IPS-20b (cell line): ENCODE data around the gene C19orf85.
"Not testable (repeated sequence)": the region's sequence is repeated elsewhere in the genome, so short reads cannot be mapped to it uniquely, and the experiment has no call there.

Experiments used
- H3K27ac ChIP-seq: one replicate; pipeline ENCODE4 v1.5.1; 2013; ENCODE audit warnings: low read length
- H3K27me3 ChIP-seq: 2 replicates; pipeline ENCODE4 v1.6.1; 2013; ENCODE audit warnings: mild to moderate bottlenecking, low read length, inconsistent platforms; ENCODE audit not compliant: insufficient read depth
- H3K36me3 ChIP-seq: 2 replicates; pipeline ENCODE4 v1.6.1; 2013; ENCODE audit warnings: low read depth, mild to moderate bottlenecking, inconsistent platforms, low read length, moderate library complexity; ENCODE audit not compliant: insufficient read depth
- H3K4me1 ChIP-seq: 2 replicates; pipeline ENCODE4 v1.6.1; 2013; ENCODE audit warnings: mild to moderate bottlenecking, control low read depth, inconsistent platforms, low read length, moderate library complexity; ENCODE audit not compliant: insufficient read depth
- H3K4me3 ChIP-seq: 2 replicates; pipeline ENCODE4 v1.5.1; 2013; ENCODE audit warnings: mild to moderate bottlenecking, low read length, inconsistent platforms
- H3K9ac ChIP-seq: 2 replicates; pipeline ENCODE4 v1.6.1; 2013; ENCODE audit warnings: low read depth, mild to moderate bottlenecking, inconsistent platforms, low read length, moderate library complexity
- H3K9me3 ChIP-seq: 2 replicates; pipeline ENCODE4 v1.6.1; 2013; ENCODE audit warnings: mild to moderate bottlenecking, low read depth, low read length, inconsistent platforms; ENCODE audit not compliant: insufficient read depth

The C19orf85 gene

GRCh38 chr19:55451965-55452748 lies 12.4 kb downstream of the C19orf85 start:
- Histone ChIP-seq H3K4me1 (peaks cover 2% of the 10 kb centered on the region; the same call in 1 of the 2 replicates), H3K9ac (no peak overlapping the region), H3K27me3 (peaks cover 55% of the 10 kb centered on the region), H3K4me3 (peak overlapping the region; percentile 60), H3K36me3 (peaks cover 9% of the 10 kb centered on the region; the same call in 1 of the 2 replicates), H3K27ac (no peak overlapping the region), H3K9me3 (no peaks in the 10 kb centered on the region)

- Histone ChIP-seq H3K4me1 (peaks cover 2% of the 10 kb centered on the region; the same call in 1 of the 2 replicates), H3K9ac (no peak overlapping the region), H3K36me3 (peaks cover 4% of the 10 kb centered on the region; the same call in 1 of the 2 replicates), H3K27ac (no peak overlapping the region), H3K9me3 (no peaks in the 10 kb centered on the region), H3K27me3 (peaks cover 62% of the 10 kb centered on the region), H3K4me3 (peak overlapping the region; percentile 60)
Measured at GRCh38 chr19:55451163-55451964, 13.2 kb downstream of the C19orf85 start.

GRCh38 chr19:55449469-55449868 lies 15.1 kb downstream of the C19orf85 start:
- Histone ChIP-seq H3K9ac (no peak overlapping the region), H3K27me3 (peaks cover 81% of the 10 kb centered on the region), H3K27ac (no peak overlapping the region), H3K4me3 (no peak overlapping the region), H3K4me1 (peaks cover 2% of the 10 kb centered on the region; the same call in 1 of the 2 replicates), H3K36me3 (peaks cover 4% of the 10 kb centered on the region; the same call in 1 of the 2 replicates), H3K9me3 (no peaks in the 10 kb centered on the region; the same call in 1 of the 2 replicates)

GRCh38 chr19:55448175-55448490 lies 16.4 kb downstream of the C19orf85 start:
- H3K9me3 ChIP-seq, H3K36me3 ChIP-seq, H3K27ac ChIP-seq, H3K4me1 ChIP-seq, H3K4me3 ChIP-seq, H3K9ac ChIP-seq: not testable (repeated sequence)
- H3K27me3 ChIP-seq = peaks cover 95% of the 10 kb centered on the region

GRCh38 chr19:55447421-55448174 lies 17.0 kb downstream of the C19orf85 start:
- H3K9ac ChIP-seq = no peak overlapping the region
- peaks cover 100% of the 10 kb centered on the region for H3K27me3 ChIP-seq
- no peak overlapping the region for H3K4me3 ChIP-seq
- H3K36me3 ChIP-seq = no peaks in the 10 kb centered on the region
- H3K9me3 ChIP-seq = no peaks in the 10 kb centered on the region; the same call in 1 of the 2 replicates
- peaks cover 2% of the 10 kb centered on the region; the same call in 1 of the 2 replicates for H3K4me1 ChIP-seq
- no peak overlapping the region for H3K27ac ChIP-seq

GRCh38 chr19:55446060-55446459 lies 18.5 kb downstream of the C19orf85 start:
- H3K4me3 ChIP-seq = no peak overlapping the region
- peaks cover 5% of the 10 kb centered on the region; the same call in 1 of the 2 replicates for H3K4me1 ChIP-seq
- H3K9me3 ChIP-seq = no peaks in the 10 kb centered on the region; the same call in 1 of the 2 replicates
- H3K27me3 ChIP-seq = peaks cover 100% of the 10 kb centered on the region
- no peak overlapping the region for H3K27ac ChIP-seq
- no peaks in the 10 kb centered on the region for H3K36me3 ChIP-seq
- H3K9ac ChIP-seq = no peak overlapping the region

GRCh38 chr19:55444646-55445045 lies 19.9 kb downstream of the C19orf85 start:
- Histone ChIP-seq H3K9ac (no peak overlapping the region), H3K27ac (no peak overlapping the region), H3K27me3 (peaks cover 100% of the 10 kb centered on the region), H3K36me3 (no peaks in the 10 kb centered on the region), H3K9me3 (no peaks in the 10 kb centered on the region; the same call in 1 of the 2 replicates), H3K4me3 (no peak overlapping the region), H3K4me1 (peaks cover 8% of the 10 kb centered on the region; the same call in 1 of the 2 replicates)

GRCh38 chr19:55443824-55444480 lies 20.6 kb downstream of the C19orf85 start:
- Histone ChIP-seq H3K4me3 (no peak overlapping the region), H3K27ac (no peak overlapping the region), H3K9me3 (no peaks in the 10 kb centered on the region; the same call in 1 of the 2 replicates), H3K27me3 (peaks cover 100% of the 10 kb centered on the region), H3K9ac (no peak overlapping the region), H3K36me3 (no peaks in the 10 kb centered on the region), H3K4me1 (peaks cover 8% of the 10 kb centered on the region; the same call in 1 of the 2 replicates)

GRCh38 chr19:55443045-55443823 lies 21.3 kb downstream of the C19orf85 start, which contains the start of gene SHISA7:
SHISA7 (minus strand) TSS chr19:55443300; CDS start chr19:55442863, 437 bp downstream.
- no peaks in the 10 kb centered on the region; the same call in 1 of the 2 replicates for H3K9me3 ChIP-seq
- H3K36me3 ChIP-seq = no peaks in the 10 kb centered on the region
- H3K4me1 ChIP-seq = peaks cover 8% of the 10 kb centered on the region; the same call in 1 of the 2 replicates
- peak within 1 kb of the TSS; percentile 63; the same call in 1 of the 2 replicates for H3K4me3 ChIP-seq
- H3K27ac ChIP-seq = no peak within 1 kb of the TSS
- no peak within 1 kb of the TSS for H3K9ac ChIP-seq
- peaks cover 100% of the 10 kb centered on the region for H3K27me3 ChIP-seq

GRCh38 chr19:55442372-55442961 lies 22.1 kb downstream of the C19orf85 start:
- Histone ChIP-seq H3K9ac (no peak overlapping the region), H3K27me3 (peaks cover 97% of the 10 kb centered on the region), H3K4me1 (peaks cover 8% of the 10 kb centered on the region; the same call in 1 of the 2 replicates), H3K27ac (no peak overlapping the region), H3K36me3 (no peaks in the 10 kb centered on the region), H3K9me3 (no peaks in the 10 kb centered on the region; the same call in 1 of the 2 replicates), H3K4me3 (no peak overlapping the region; the same call in 1 of the 2 replicates)
